AG04450 (cell line): ENCODE results near the gene SH3PXD2A. TPM values are rescaled to one million over a fixed set of nuclear protein-coding genes. Genes with fewer than 3 reads are reported as not detected.

Source experiments
- CTCF ChIA-PET: fragments of 300-600, 350-600 bp; formaldehyde crosslinking; extraction: SDS; loops from one replicate; lab custom pipeline; 2022; ENCODE audit warnings: antibody characterized with exemption, inconsistent platforms; lab: Charles Lee
- POLR2A ChIA-PET: fragments of 350-600 bp; formaldehyde crosslinking; extraction: SDS; loops from one replicate; lab custom pipeline; 2021; ENCODE audit warnings: antibody characterized with exemption, inconsistent platforms; lab: Yijun Ruan, JAX
- DNase-seq: peaks from one replicate; pipeline ENCODE4 v3.0.0-alpha.2; 2011; ENCODE audit warnings: low read depth, low spot score
- H3K27ac ChIP-seq: one replicate; pipeline ENCODE4 v1.5.1; 2012; ENCODE audit warnings: low read depth, low read length, control low read depth
- H3K27me3 ChIP-seq: one replicate; pipeline ENCODE4 v1.6.0; 2012; ENCODE audit warnings: low read length; ENCODE audit not compliant: control insufficient read depth, insufficient read depth
- H3K4me3 ChIP-seq: 2 replicates; pipeline ENCODE4 v1.5.1; 2011; ENCODE audit warnings: mild to moderate bottlenecking, low read depth, low read length, control low read depth
- H3K9me3 ChIP-seq: 2 replicates; pipeline ENCODE4 v1.5.1; 2012; ENCODE audit warnings: low read length; ENCODE audit not compliant: control insufficient read depth, insufficient read depth
- CTCF ChIP-seq: IDR thresholded peaks from 2 replicates; pipeline ENCODE4 v1.5.1; 2011; ENCODE audit warnings: low read depth, low read length, control low read depth, inconsistent platforms
- polyA plus RNA-seq: library from polyadenylated mRNA; depleted of rRNA; stranded (reverse); fragments of >200 nt; gene quantifications from 2 replicates; pipeline ENCODE4 v1.2.3, GENCODE V29; 2011

Gene SH3PXD2A
- polyA plus RNA-seq, 1 experiment: 22.9 TPM

GRCh38 chr10:103723557-103723956, 131.8 kb downstream of the SH3PXD2A start:
- Histone ChIP-seq H3K27ac (no peak overlapping the region), H3K9me3 (peaks cover 2% of the 10 kb centered on the region; the same call in 1 of the 2 replicates), H3K27me3 (no peaks in the 10 kb centered on the region), H3K4me3 (no peak overlapping the region)
- no peak for DNase-seq
- ChIA-PET CTCF (no interaction called here), POLR2A (no interaction called here)
- TF ChIP-seq CTCF: no peak

GRCh38 chr10:103722632-103723031, 132.7 kb downstream of the SH3PXD2A start:
- ChIA-PET POLR2A (no interaction called here), CTCF (interaction anchor here (1.1 to 3.2 kb wide), 3 partner anchors 30 to 162 kb away, joined by 3 to 11 read pairs (median 3); no protein-coding TSS in a partner anchor)
- Histone ChIP-seq H3K27me3 (no peaks in the 10 kb centered on the region), H3K4me3 (no peak overlapping the region), H3K9me3 (peaks cover 2% of the 10 kb centered on the region; the same call in 1 of the 2 replicates), H3K27ac (no peak overlapping the region)
- no peak for TF ChIP-seq CTCF
- DNase-seq: no peak

- TF ChIP-seq CTCF: no peak
- Histone ChIP-seq H3K27me3 (no peaks in the 10 kb centered on the region), H3K4me3 (no peak overlapping the region), H3K9me3 (peaks cover 2% of the 10 kb centered on the region; the same call in 1 of the 2 replicates), H3K27ac (peak overlapping the region; percentile 47)
- ChIA-PET POLR2A (no interaction called here), CTCF (interaction anchor here (3.2 kb wide), 1 partner anchor 164 kb away, joined by 11 read pairs; no protein-coding TSS in a partner anchor)
- no peak for DNase-seq
Measured at GRCh38 chr10:103720964-103721335, 134.4 kb downstream of the SH3PXD2A start.

GRCh38 chr10:103720328-103720963, 134.9 kb downstream of the SH3PXD2A start:
- DNase-seq: no peak
- peaks cover 2% of the 10 kb centered on the region; the same call in 1 of the 2 replicates for H3K9me3 ChIP-seq
- peak overlapping the region; percentile 47 for H3K27ac ChIP-seq
- H3K27me3 ChIP-seq: no peaks in the 10 kb centered on the region
- ChIA-PET CTCF (interaction anchor here (3.2 kb wide), 1 partner anchor 165 kb away, joined by 11 read pairs; no protein-coding TSS in a partner anchor), POLR2A (no interaction called here)
- no peak for TF ChIP-seq CTCF
- no peak overlapping the region for H3K4me3 ChIP-seq

- Histone ChIP-seq H3K27ac (no peak overlapping the region), H3K27me3 (no peaks in the 10 kb centered on the region), H3K4me3 (no peak overlapping the region), H3K9me3 (peaks cover 2% of the 10 kb centered on the region; the same call in 1 of the 2 replicates)
- no peak for DNase-seq
- ChIA-PET CTCF (interaction anchor here (0.7 to 1.6 kb wide), 2 partner anchors 15 to 166 kb away, joined by 3 to 8 read pairs; no protein-coding TSS in a partner anchor), POLR2A (no interaction called here)
- no peak for TF ChIP-seq CTCF
Measured at GRCh38 chr10:103719036-103719435, 136.3 kb downstream of the SH3PXD2A start.
